Stimulated activated CD4-positive, alpha-beta T cell treated with anti-CD3 and anti-CD28 coated beads, Interleukin-12 subunit alpha, Interleukin-12 subunit beta, amount 100 ng/mL, for 24 hours (primary cell): ENCODE measurements around the gene SPATA31D3.
"Not testable (repeated sequence)": the region's sequence is repeated elsewhere in the genome, so short reads cannot be mapped to it uniquely, and the experiment has no call there.

Experiments used
- DNase-seq, 2 experiments: peaks; one replicate each; pipeline ENCODE4 v3.0.0-alpha.2; 2020; ENCODE audit warnings: low read depth in 2 of 2

The SPATA31D3 gene

DNA sequence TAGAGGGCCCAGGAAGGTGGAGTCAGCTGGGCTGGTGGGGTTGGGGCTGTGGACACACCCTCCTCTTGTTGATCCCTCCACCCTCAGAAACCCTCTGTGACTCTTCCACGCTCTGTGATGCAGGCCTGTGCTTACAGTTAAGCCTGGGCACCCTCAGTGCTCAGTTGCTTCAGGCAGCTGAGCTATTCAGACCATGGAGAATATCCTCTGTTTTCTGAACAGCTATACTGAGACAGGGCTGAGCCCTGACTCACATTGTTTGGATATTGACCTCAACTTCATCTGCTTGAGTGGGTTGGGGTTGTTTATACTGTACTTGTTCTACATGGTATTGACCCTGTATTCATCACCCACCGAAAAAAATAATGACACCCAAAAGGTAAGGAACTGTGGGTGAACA, at the start of gene SPATA31D3:
Gene SPATA31D3, plus strand, starts transcription at position 108 of the 400 bp plus-strand sequence. Its CDS starts 86 bp downstream, at position 194.
- not testable (repeated sequence) for DNase-seq

GRCh38 chr9:81893929-81894328, 49.4 kb upstream of the SPATA31D3 start:
- DNase-seq, result no peak

GRCh38 chr9:81894891-81895290, 48.4 kb upstream of the SPATA31D3 start:
- DNase-seq, result no peak

DNA sequence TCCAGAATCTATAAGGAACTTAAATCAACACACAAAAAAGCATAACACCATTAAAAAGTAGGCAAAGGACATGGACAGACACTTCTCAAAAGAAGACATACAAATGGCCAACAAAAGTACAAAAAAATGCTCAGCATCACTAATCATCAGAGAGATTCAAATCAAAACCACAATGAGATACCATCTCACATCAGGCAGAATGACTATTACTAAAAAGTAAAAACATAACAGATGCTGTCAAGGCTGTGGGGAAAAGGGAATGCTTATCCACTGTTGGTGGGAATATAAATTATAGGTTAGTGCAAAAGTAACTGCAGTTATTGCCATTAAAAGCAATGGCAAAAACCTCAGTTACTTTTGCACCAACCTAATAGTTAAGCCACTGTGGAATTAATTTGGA, 47.2 kb upstream of the SPATA31D3 start:
- DNase-seq, result no peak

DNA sequence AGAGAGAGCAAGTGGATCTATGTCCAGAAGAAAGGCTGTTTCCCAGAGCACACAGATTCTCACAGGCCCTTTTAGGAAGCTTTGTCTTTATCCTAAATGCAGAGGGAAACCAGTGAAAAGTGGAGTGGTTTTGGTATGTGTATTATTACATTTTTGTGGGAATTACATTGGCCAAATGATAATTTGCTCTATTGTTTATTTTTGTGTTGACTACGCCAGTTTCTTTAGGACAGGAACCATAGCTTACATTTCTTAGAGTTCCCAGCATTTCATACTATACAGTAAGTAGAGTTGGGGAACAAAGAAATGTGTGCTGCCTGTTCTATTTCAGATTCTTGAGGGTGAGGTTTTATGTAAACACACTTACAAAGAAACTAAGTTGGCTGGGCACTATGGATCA, 44.4 kb upstream of the SPATA31D3 start:
- DNase-seq, result no peak

- DNase-seq, result no peak
Observed at GRCh38 chr9:81902196-81902595, 41.1 kb upstream of the SPATA31D3 start.

GRCh38 chr9:81902626-81903025, 40.7 kb upstream of the SPATA31D3 start:
- DNase-seq, result no peak

GRCh38 chr9:81906671-81907070, 36.6 kb upstream of the SPATA31D3 start:
- DNase-seq, result no peak

DNA sequence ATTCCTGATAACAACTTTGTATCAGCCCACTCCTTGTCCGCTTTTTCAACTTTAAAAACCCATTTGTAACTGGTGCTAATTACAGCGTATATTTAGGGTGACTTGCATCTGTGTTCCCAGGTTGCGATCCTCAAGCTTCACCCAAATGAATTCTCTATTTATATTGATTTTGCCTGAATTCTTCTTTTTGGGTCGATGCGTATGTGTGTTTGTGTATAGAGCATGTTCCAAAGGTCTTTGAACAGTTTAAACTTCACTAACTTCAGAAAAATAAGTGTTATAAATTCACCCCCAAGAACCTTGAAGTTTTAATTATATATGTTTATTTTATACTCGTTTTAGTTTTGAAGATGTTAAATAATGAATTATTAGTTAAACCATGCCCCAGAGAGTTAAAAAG, 31.2 kb upstream of the SPATA31D3 start:
- DNase-seq, result no peak

GRCh38 chr9:81915801-81916505, 27.3 kb upstream of the SPATA31D3 start:
- no peak for DNase-seq

- not testable (repeated sequence) for DNase-seq
Observed at GRCh38 chr9:81918507-81918906, 24.8 kb upstream of the SPATA31D3 start.

- not testable (repeated sequence) for DNase-seq
Observed at GRCh38 chr9:81928305-81928704, 15.0 kb upstream of the SPATA31D3 start, which contains the start of gene SPATA31D4. TSS of gene SPATA31D4 (plus strand) at chr9:81928428. CDS start at chr9:81928514, 86 bp downstream.

DNA sequence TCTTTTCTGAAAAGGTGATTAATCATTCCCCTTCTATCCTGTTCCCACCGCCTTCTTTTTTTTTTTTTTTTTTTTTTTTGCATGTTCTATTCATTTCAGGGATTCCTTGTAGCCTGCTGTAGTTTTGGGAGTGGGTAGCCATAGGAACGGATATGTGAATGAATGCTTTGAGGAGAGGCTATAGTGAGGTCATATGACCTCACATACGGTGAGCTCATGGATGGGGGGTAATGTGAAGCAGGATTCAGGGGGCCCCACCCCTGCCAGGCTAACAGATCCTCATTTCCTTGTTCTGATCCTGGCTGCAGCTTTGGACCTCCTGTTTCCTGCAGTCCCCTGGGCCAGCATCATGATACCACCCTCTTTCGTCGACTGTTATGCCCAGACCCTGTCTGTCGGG, 13.2 kb upstream of the SPATA31D3 start:
- not testable (repeated sequence) for DNase-seq

DNA sequence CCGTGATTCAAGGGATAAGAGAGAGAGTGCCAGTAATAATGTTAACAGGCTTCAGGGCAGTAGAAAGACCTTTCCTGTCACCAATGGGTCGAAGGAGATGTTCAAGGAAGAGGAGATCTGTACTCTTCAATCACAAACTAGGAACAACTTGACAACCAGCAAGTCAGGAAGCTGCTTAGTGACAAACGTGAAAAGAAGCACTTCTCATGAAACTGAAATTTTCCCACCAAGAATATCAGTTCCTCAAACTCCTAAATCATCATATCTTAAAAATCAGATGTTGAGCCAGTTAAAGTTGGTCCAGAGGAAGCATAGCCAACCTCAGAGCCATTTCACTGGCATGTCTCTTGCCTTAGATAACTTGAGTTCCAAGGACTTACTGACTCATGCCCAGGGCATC, 9.8 kb upstream of the SPATA31D3 start:
- DNase-seq, result not testable (repeated sequence)

GRCh38 chr9:81948650-81949049, 5.3 kb downstream of the SPATA31D3 start:
- DNase-seq, result not testable (repeated sequence)

- DNase-seq, result no peak
Observed at GRCh38 chr9:81953096-81953495, 9.8 kb downstream of the SPATA31D3 start.

- no peak for DNase-seq
Observed at GRCh38 chr9:81955625-81956024, 12.3 kb downstream of the SPATA31D3 start.

- DNase-seq, result no peak
Observed at GRCh38 chr9:81964218-81965171, 21.2 kb downstream of the SPATA31D3 start.

DNA sequence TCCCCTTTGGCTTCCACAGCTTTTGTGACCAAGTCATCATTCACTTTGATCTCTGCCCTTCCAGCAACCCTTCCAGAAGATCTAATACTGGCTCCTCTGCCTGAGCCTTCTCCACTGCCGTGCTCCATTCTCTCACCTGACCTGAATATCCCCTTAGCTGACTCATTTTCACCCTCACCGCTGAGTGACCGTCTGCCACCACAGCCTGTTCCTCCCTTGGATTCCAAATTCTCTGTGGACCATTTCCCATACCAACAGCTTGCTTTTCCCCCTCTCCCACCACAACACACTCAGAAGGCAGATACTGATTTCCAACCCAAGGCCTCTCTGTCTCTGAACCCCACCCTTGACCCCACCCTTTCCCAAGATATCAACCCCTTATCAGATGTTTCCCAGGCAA, 24.7 kb downstream of the SPATA31D3 start:
- no peak for DNase-seq

GRCh38 chr9:81969971-81970370, 26.7 kb downstream of the SPATA31D3 start:
- DNase-seq, result no peak

- DNase-seq, result no peak
Observed at GRCh38 chr9:81971727-81972126, 28.4 kb downstream of the SPATA31D3 start.

- no peak for DNase-seq
Observed at GRCh38 chr9:81974764-81975163, 31.5 kb downstream of the SPATA31D3 start.

GRCh38 chr9:81976351-81976750, 33.1 kb downstream of the SPATA31D3 start:
- no peak for DNase-seq
